ENCODE measurements around the gene NIN. TPM values are rescaled to one million over a fixed set of nuclear protein-coding genes. Genes with fewer than 3 reads are reported as not detected.

Gene NIN
- total RNA-seq, 2 donors from 2014 or later = 14.3 to 20.5 TPM

DNA sequence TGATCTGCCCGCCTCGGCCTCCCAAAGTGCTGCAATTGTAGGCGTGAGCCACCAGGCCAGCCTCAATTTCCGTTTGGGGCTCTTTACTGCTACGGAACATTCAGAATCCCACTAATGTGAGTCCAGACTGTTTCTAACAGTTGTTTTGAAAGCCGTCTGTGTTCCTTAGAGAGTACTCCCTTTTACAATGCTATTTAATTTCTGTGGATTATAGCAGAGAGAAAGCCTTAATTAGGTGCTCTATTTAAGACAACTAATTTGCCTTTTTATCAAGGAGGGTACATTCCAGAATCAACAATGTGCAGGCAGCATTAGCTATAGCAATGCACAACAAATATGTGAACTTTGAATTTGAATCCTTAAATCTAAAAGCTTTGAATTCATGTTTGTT is 160.1 kb downstream of the NIN start:
- Histone ChIP-seq H3K27me3 (replicated peaks; ENCODE audit: insufficient read depth) (no peaks in the 10 kb centered on the region), H3K36me3 (no peaks in the 10 kb centered on the region), H3K9me3 (no peaks in the 10 kb centered on the region), H3K27ac (no peak overlapping the region), H3K4me1 (replicated peaks) (no peaks in the 10 kb centered on the region), H3K4me3 (no peak overlapping the region)
- intact Hi-C loops (cut with DNase I) = no loop called here
- WGBS = 93% methylated on average over 6 of the region's 6 CpGs
- DNase-seq (ENCODE audit: low spot score) = no peak
- no peak for TF ChIP-seq POLR2AphosphoS5 (IDR thresholded peaks at IDR 0.05)
- TF ChIP-seq POLR2A (IDR thresholded peaks at IDR 0.05) = no peak
- TF ChIP-seq, protein P1, sequence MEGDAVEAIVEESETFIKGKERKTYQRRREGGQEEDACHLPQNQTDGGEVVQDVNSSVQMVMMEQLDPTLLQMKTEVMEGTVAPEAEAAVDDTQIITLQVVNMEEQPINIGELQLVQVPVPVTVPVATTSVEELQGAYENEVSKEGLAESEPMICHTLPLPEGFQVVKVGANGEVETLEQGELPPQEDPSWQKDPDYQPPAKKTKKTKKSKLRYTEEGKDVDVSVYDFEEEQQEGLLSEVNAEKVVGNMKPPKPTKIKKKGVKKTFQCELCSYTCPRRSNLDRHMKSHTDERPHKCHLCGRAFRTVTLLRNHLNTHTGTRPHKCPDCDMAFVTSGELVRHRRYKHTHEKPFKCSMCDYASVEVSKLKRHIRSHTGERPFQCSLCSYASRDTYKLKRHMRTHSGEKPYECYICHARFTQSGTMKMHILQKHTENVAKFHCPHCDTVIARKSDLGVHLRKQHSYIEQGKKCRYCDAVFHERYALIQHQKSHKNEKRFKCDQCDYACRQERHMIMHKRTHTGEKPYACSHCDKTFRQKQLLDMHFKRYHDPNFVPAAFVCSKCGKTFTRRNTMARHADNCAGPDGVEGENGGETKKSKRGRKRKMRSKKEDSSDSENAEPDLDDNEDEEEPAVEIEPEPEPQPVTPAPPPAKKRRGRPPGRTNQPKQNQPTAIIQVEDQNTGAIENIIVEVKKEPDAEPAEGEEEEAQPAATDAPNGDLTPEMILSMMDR (IDR thresholded peaks at IDR 0.05) = no peak

DNA sequence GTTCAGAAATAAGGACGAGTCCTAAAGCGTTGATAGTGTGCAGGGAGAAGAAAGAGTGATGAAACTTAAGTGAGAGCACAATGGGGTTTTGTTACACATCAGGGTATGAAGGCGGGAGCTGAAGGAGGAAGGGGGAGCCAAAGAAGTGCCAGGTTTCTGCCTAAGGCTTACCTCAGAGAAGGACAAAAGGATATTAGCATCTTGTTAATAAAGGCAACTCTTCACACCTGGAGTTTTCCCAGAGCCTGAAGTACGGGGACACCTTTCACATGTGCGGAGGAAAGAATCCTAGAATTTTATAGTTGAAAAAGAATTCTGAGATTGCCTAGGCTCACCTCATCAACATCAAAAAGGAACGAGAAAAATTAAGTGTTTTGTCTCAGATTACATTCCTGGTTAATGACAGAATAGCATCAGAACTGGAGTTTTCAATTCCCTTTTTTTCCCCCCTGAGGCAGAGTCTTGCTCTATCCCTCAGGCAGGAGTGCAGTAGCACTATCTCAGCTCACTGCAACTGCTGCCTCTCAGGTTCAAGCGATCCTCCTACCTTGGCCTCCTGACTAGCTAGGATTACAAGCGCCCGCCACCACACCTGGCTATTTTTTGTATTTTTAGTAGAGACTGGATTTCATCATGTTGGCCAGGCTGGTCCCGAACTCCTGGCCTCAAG is 160.6 kb downstream of the NIN start:
- Histone ChIP-seq H3K4me1 (replicated peaks) (no peaks in the 10 kb centered on the region), H3K9me3 (no peaks in the 10 kb centered on the region), H3K36me3 (no peaks in the 10 kb centered on the region), H3K4me3 (no peak overlapping the region), H3K27me3 (replicated peaks; ENCODE audit: insufficient read depth) (no peaks in the 10 kb centered on the region), H3K27ac (no peak overlapping the region)
- intact Hi-C loops (cut with DNase I) = no loop called here
- TF ChIP-seq POLR2AphosphoS5 (IDR thresholded peaks at IDR 0.05) (no peak), POLR2A (IDR thresholded peaks at IDR 0.05) (no peak)
- TF ChIP-seq, protein P1 (IDR thresholded peaks at IDR 0.05) = no peak
- DNase-seq (ENCODE audit: low spot score) = no peak
- WGBS = 76% methylated on average over 10 of the region's 10 CpGs

Small RNA genes lying within 50 kb of the gene (small RNA-seq; reads per million reads assigned to genes)
- gene RF00593 = 0 reads per million in 2 donors

Other genes starting within 250 kb of the NIN start
- gene SAV1, start 162.9 kb downstream of the NIN start, total RNA-seq = 100 to 1,000 TPM in 1 of 2 donors, 10 to 100 TPM in 1; 29.4 to 105 TPM
- gene ABHD12B, start 40.9 kb upstream of the NIN start, total RNA-seq = not detected
- gene PYGL, start 113.3 kb upstream of the NIN start, total RNA-seq = 10 to 100 TPM; 15.4 to 23.6 TPM